B cell (primary cell): ENCODE results near the gene RNPEP. TPM values are rescaled to one million over a fixed set of nuclear protein-coding genes. Genes with fewer than 3 reads are reported as not detected.

Experiments
- ATAC-seq: fragments of 200-7000 bp; cut with Tn5 transposase; one replicate; pipeline ENCODE4 v1.10.0; 2021; ENCODE audit warnings: low read depth, mild to moderate bottlenecking, moderate number of reproducible peaks, moderate library complexity
- CTCF ChIA-PET: fragments of 350-600 bp; sonication (Branson Sonifier 250); formaldehyde crosslinking; loops from one replicate; lab custom pipeline; 2021; ENCODE audit warnings: antibody characterized with exemption, inconsistent platforms; lab: Charles Lee
- POLR2A ChIA-PET: fragments of 350-600 bp; sonication (Branson Sonifier 250); formaldehyde crosslinking; loops from one replicate; lab custom pipeline; 2021; ENCODE audit warnings: antibody characterized with exemption; lab: Charles Lee
- DNase-seq: peaks from one replicate; pipeline ENCODE4 v3.0.0; 2013
- H2AFZ ChIP-seq: 2 replicates; pipeline ENCODE4 v1.6.1; 2012; ENCODE audit warnings: mild to moderate bottlenecking, low read depth, low read length; ENCODE audit not compliant: insufficient read depth, poor library complexity, severe bottlenecking
- H3K27ac ChIP-seq, 2 donors: 1 replicate in 1 of 2; 2 replicates in 1 of 2; pipeline ENCODE4 v1.5.1; 2012 to 2013; ENCODE audit warnings: low read length in 2 of 2, mild to moderate bottlenecking in 2 of 2, moderate library complexity in 1 of 2
- H3K27me3 ChIP-seq, 4 experiments: fragments of 200-600 bp in 1 of 4; sonication (generic) in 1 of 4; replicated peaks in 1 of 4; 1 replicate in 2 of 4; 2 replicates in 2 of 4; pipeline versions ENCODE4 v1.6.1 to v1.7.0; 2013 to 2016; ENCODE audit warnings: low read length in 3 of 4, mild to moderate bottlenecking in 2 of 4, mixed read lengths in 1 of 4, moderate library complexity in 1 of 4; ENCODE audit not compliant: insufficient read depth in 4 of 4, control insufficient read depth in 3 of 4; ENCODE audit errors: control extremely low read depth in 1 of 4
- H3K36me3 ChIP-seq, 2 experiments: replicated peaks in 1 of 2; 1 replicate in 1 of 2; 2 replicates in 1 of 2; pipeline versions ENCODE4 v1.6.1 to v1.7.1; 2013; ENCODE audit warnings: low read length in 1 of 2; ENCODE audit not compliant: insufficient read depth in 2 of 2, control insufficient read depth in 1 of 2; ENCODE audit errors: control extremely low read depth in 1 of 2, extremely low read depth in 1 of 2
- H3K4me1 ChIP-seq, 2 donors: fragments of 200-600 bp in 1 of 2; sonication (generic) in 1 of 2; 1 replicate in 1 of 2; 2 replicates in 1 of 2; pipeline versions ENCODE4 v1.5.1 to v1.6.1; 2013 to 2017; ENCODE audit warnings: low read length in 2 of 2; ENCODE audit not compliant: control insufficient read depth in 2 of 2, insufficient read depth in 2 of 2
- H3K4me2 ChIP-seq: replicated peaks from 2 replicates; pipeline ENCODE3; 2012; ENCODE audit warnings: mild to moderate bottlenecking, low read depth, low read length; ENCODE audit not compliant: poor library complexity, severe bottlenecking
- H3K4me3 ChIP-seq, 5 experiments: fragments of 200-600 bp in 1 of 5; sonication (generic) in 1 of 5; 1 replicate in 3 of 5; 2 replicates in 2 of 5; pipeline versions ENCODE4 v1.5.1 to v1.7.0; 2011 to 2016; ENCODE audit warnings: low read length in 4 of 5, mild to moderate bottlenecking in 4 of 5, low read depth in 2 of 5, control low read depth in 1 of 5, moderate library complexity in 1 of 5; ENCODE audit not compliant: insufficient read depth in 1 of 5; ENCODE audit errors: control extremely low read depth in 1 of 5, extremely low read depth in 1 of 5
- H3K79me2 ChIP-seq: fragments of 200-600 bp; sonication (generic); one replicate; pipeline ENCODE4 v1.6.0; 2016; ENCODE audit warnings: low read length; ENCODE audit not compliant: control insufficient read depth, insufficient read depth
- H3K9ac ChIP-seq: fragments of 200-600 bp; sonication (generic); 2 replicates; pipeline ENCODE4 v1.6.1; 2017; ENCODE audit warnings: mild to moderate bottlenecking, low read length, moderate library complexity
- H3K9me3 ChIP-seq, 3 donors: one replicate each; pipeline versions ENCODE4 v1.6.1 to v1.7.1; 2013; ENCODE audit warnings: low read length in 2 of 3; ENCODE audit not compliant: control insufficient read depth in 2 of 3, insufficient read depth in 1 of 3; ENCODE audit errors: control extremely low read depth in 1 of 3
- H4K20me1 ChIP-seq: 2 replicates; pipeline ENCODE4 v1.6.0; 2012; ENCODE audit warnings: mild to moderate bottlenecking, low read length; ENCODE audit not compliant: insufficient read depth, control insufficient read depth, poor library complexity, severe bottlenecking
- H3K27ac Mint-ChIP-seq: one replicate; pipeline ENCODE4 v1.8.0; 2021; ENCODE audit warnings: mixed read lengths
- H3K27me3 Mint-ChIP-seq: one replicate; pipeline ENCODE4 v1.8.0; 2021; ENCODE audit warnings: mixed read lengths
- H3K4me1 Mint-ChIP-seq: one replicate; pipeline ENCODE4 v1.8.0; 2021; ENCODE audit warnings: mixed read lengths
- H3K4me3 Mint-ChIP-seq: one replicate; pipeline ENCODE4 v1.8.0; 2021; ENCODE audit warnings: mixed read lengths
- H3K9me3 Mint-ChIP-seq: one replicate; pipeline ENCODE4 v1.8.0; 2022; ENCODE audit warnings: mixed read lengths; ENCODE audit not compliant: insufficient read depth
- CTCF ChIP-seq: fragments of 200-600 bp; IDR thresholded peaks from one replicate; pipeline ENCODE4 v1.8.0; 2022; ENCODE audit warnings: antibody characterized with exemption, mild to moderate bottlenecking
- EZH2 ChIP-seq: IDR thresholded peaks from 2 replicates; pipeline ENCODE4 v1.6.1; 2012; ENCODE audit warnings: borderline replicate concordance, low read depth, mild to moderate bottlenecking, moderate library complexity, low read length; ENCODE audit not compliant: insufficient read depth, poor library complexity, severe bottlenecking
- WGBS: methylation state at CpG from one replicate; pipeline ENCODE4 v1.1.5; 2013; ENCODE audit warnings: missing lambda C conversion rate; ENCODE audit not compliant: insufficient coverage; 5-methylcytosine and 5-hydroxymethylcytosine counted together
- intact Hi-C: fragments of 100-400 bp; cut with micrococcal nuclease; formaldehyde crosslinking; loops from one replicate; pipeline ENCODE4 v1.10.0; 2022
- polyA plus RNA-seq: library from polyadenylated mRNA; depleted of rRNA; stranded (reverse); fragments of >200 nt; gene quantifications from 2 replicates; pipeline ENCODE4 v1.2.3, GENCODE V29; 2012
- total RNA-seq, 2 donors: library from RNA; stranded (reverse); fragments of 120-200 nt in 1 of 2; gene quantifications; 1 replicate in 1 of 2; 2 replicates in 1 of 2; pipeline versions ENCODE4 v1.2.3 to v1.2.4, GENCODE V29; 2013 to 2022

Gene RNPEP
- total and polyA plus RNA-seq, 2 donors (not counting 1 experiment from before 2014, with no cell fraction given) = 28.9 to 42.9 TPM

GRCh38 chr1:202046227-202046626 is 63.8 kb downstream of the RNPEP start:
- ChIA-PET POLR2A (no interaction called here), CTCF (no interaction called here)
- DNase-seq (no peak), ATAC-seq (no peak)
- no peak overlapping the region for H3K4me2 ChIP-seq
- no peak overlapping the region for H3K9ac ChIP-seq
- no peaks in the 10 kb centered on the region for H4K20me1 ChIP-seq
- H3K9me3 Mint-ChIP-seq = no peaks in the 10 kb centered on the region
- no peaks in the 10 kb centered on the region for H3K9me3 ChIP-seq
- WGBS = 89% methylated on average over 3 of the region's 3 CpGs
- no peak for TF ChIP-seq CTCF
- no peak for TF ChIP-seq EZH2
- H3K4me3 Mint-ChIP-seq = no peak overlapping the region
- no peak overlapping the region for H3K27ac Mint-ChIP-seq
- no peaks in the 10 kb centered on the region for H3K4me1 Mint-ChIP-seq
- intact Hi-C loops = no loop called here
- H3K27me3 Mint-ChIP-seq = peaks cover 9% of the 10 kb centered on the region
- no peaks in the 10 kb centered on the region for H3K4me1 ChIP-seq
- H3K4me3 ChIP-seq = no peak overlapping the region
- no peak overlapping the region for H2AFZ ChIP-seq
- peaks cover 0 to 3% (median 0%) of the 10 kb centered on the region in 4 experiments for H3K27me3 ChIP-seq
- no peaks in the 10 kb centered on the region for H3K36me3 ChIP-seq
- no peak overlapping the region for H3K27ac ChIP-seq
- no peaks in the 10 kb centered on the region for H3K79me2 ChIP-seq

- ChIA-PET CTCF (interaction anchor here (0.5 kb wide), 1 partner anchor 692 kb away, joined by 3 read pairs; no protein-coding TSS in a partner anchor), POLR2A (no interaction called here)
- Histone ChIP-seq H3K4me3 (no peak overlapping the region), H3K9ac (no peak overlapping the region), H3K36me3 (no peaks in the 10 kb centered on the region), H3K9me3 (no peaks in the 10 kb centered on the region), H3K4me1 (no peaks in the 10 kb centered on the region), H2AFZ (no peak overlapping the region), H4K20me1 (no peaks in the 10 kb centered on the region), H3K4me2 (no peak overlapping the region), H3K27me3 (peaks cover 0 to 3% (median 0%) of the 10 kb centered on the region in 4 experiments), H3K27ac (no peak overlapping the region), H3K79me2 (no peaks in the 10 kb centered on the region)
- intact Hi-C loops = no loop called here
- peaks cover 13% of the 10 kb centered on the region for H3K27me3 Mint-ChIP-seq
- H3K27ac Mint-ChIP-seq = no peak overlapping the region
- no peak for TF ChIP-seq CTCF
- no peak for TF ChIP-seq EZH2
- H3K4me1 Mint-ChIP-seq = no peaks in the 10 kb centered on the region
- WGBS = 63% methylated on average over 5 of the region's 5 CpGs
- H3K4me3 Mint-ChIP-seq = no peak overlapping the region
- DNase-seq (no peak), ATAC-seq (no peak)
- H3K9me3 Mint-ChIP-seq = no peaks in the 10 kb centered on the region
Observed at GRCh38 chr1:202046748-202047708, 64.6 kb downstream of the RNPEP start.
